RWPE1 (cell line): ENCODE measurements around the gene PET100.

Source experiments
- CTCF ChIA-PET: fragments of 350-600 bp; sonication (Branson Sonifier 250); formaldehyde crosslinking; extraction: SDS; loops from one replicate; lab custom pipeline; 2021; lab: Yijun Ruan, JAX
- POLR2A ChIA-PET: fragments of 400-600 bp; formaldehyde crosslinking; extraction: SDS; loops from one replicate; lab custom pipeline; 2020; ENCODE audit warnings: antibody characterized with exemption; ENCODE audit not compliant: low non-redundant PET; lab: Yijun Ruan, JAX
- DNase-seq: peaks from one replicate; pipeline ENCODE4 v3.0.0; 2012; ENCODE audit warnings: low spot score
- H3K27ac ChIP-seq: fragments of 450-650 bp; 2 replicates; pipeline ENCODE4 v1.5.1; 2017
- CTCF ChIP-seq: fragments of 450-650 bp; conservative IDR thresholded peaks from 2 replicates; pipeline ENCODE4 v1.5.1; 2017; ENCODE audit warnings: low read depth, mild to moderate bottlenecking

The PET100 gene

GRCh38 chr19:7637374-7638256 is 8.0 kb downstream of the PET100 start:
- DNase-seq = peak; percentile 19
- TF ChIP-seq CTCF = no peak
- ChIA-PET POLR2A (interaction anchor here (0.6 to 0.8 kb wide), 2 partner anchors 18 to 201 kb away, joined by 3 to 6 read pairs; no protein-coding TSS in a partner anchor), CTCF (interaction anchor here (0.5 to 1.2 kb wide), 2 partner anchors 162 to 163 kb away, joined by 6 to 8 read pairs; no protein-coding TSS in a partner anchor)
- H3K27ac ChIP-seq = peak overlapping the region; percentile 71

- DNase-seq = no peak
- TF ChIP-seq CTCF = no peak
- POLR2A ChIA-PET = no interaction called here
- peak overlapping the region; percentile 51 for H3K27ac ChIP-seq
- CTCF ChIA-PET = interaction anchor here (0.9 kb wide), 1 partner anchor 14 kb away, joined by 3 read pairs; no protein-coding TSS in a partner anchor
Measured at GRCh38 chr19:7638802-7639465, 9.3 kb downstream of the PET100 start.

DNA sequence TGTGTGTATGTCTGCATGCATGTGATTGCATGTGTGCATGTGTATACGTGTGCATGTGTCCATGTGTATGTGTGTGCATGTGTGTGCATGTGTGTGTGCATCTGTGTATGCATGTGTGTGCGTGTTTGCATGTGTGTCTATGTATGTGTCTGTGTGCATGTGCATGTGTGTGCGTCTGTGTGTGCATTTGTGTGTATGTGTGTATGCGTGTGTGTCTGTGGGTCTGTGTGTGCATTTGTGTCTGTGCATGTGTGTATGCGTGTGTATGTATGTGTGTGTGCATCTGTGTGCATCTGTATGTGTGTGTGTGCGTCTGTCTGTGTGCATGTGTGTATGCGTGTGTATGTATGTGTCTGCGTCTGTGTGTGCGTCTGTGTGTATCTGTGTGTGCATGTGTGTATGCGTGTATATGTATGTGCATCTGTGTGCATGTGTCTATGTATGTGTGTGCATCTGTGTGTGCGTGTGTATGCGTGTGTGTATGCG is 10.3 kb downstream of the PET100 start:
- CTCF ChIA-PET = no interaction called here
- TF ChIP-seq CTCF = no peak
- POLR2A ChIA-PET = no interaction called here
- peak overlapping the region; percentile 51; the same call in 1 of the 2 replicates for H3K27ac ChIP-seq
- DNase-seq = no peak

DNA sequence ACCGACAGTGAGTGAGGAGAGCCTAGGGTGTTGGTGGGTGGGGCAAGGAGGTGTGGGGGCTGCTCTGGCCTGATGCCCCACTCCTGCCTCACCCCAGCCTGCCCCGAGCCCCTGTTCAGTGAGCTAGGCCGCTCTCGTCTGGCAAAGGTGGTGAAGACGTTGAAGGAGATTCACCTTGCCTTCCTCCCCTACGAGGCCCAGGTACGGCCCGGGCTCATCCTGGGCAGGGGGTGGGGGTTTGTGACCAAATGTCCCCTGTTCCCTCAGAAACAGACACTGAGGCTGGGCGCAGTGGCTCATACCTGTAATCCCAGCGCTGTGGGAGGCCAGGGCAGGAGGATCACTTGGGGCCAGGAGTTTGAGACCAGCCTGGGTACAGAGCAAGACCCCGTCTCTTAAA is 11.2 kb downstream of the PET100 start:
- H3K27ac ChIP-seq = no peak overlapping the region
- ChIA-PET CTCF (interaction anchor here (0.6 kb wide), 1 partner anchor 252 kb away, joined by 4 read pairs; no protein-coding TSS in a partner anchor), POLR2A (interaction anchor here (0.6 kb wide), 1 partner anchor 20 kb away, joined by 3 read pairs; no protein-coding TSS in a partner anchor)
- no peak for DNase-seq
- no peak for TF ChIP-seq CTCF

DNA sequence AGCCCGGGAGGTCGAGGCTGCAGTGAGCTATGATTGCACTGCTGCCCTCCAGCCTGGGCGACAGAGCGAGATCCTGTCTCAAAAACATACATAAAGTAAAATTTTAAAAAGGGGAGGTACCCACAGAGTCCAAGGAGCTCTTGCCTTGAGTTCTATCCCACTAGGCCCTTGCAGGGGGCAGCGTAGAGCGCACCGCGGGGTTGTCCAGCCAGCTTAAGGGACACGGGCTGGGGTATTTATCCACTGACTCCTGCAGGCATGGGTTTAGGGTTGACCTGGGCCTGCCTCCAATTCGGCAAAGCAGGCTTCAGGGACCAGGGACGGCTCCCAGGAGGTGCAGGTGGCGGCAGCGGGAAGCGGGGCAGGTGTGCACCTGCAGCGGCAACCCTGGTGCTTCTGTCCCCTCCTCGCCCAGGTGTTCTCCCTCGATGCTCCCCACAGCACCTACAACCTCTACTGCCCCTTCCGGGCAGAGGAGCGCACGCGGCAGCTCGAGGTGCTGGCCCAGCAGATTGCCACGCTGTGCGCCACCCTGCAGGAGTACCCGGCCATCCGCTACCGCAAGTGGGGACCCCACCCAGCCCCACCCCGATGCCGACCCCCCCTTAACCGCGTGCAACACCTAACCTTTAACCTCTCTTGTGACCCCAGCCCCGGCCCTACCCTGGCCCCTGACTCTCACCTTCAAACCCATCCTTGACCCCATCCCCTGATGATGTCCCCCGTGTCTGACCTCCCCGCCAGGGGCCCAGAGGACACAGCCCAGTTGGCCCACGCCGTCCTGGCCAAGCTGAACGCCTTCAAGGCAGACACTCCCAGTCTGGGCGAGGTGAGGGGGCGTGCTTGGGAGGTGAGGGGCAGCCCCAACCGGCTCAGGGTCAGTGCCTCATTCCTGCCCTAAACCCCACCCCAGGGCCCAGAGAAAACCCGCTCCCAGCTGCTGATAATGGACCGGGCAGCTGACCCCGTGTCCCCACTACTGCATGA is 12.0 kb downstream of the PET100 start:
- ChIA-PET CTCF (interaction anchor here (0.6 kb wide), 1 partner anchor 253 kb away, joined by 4 read pairs; no protein-coding TSS in a partner anchor), POLR2A (interaction anchor here (0.6 kb wide), 1 partner anchor 20 kb away, joined by 3 read pairs; no protein-coding TSS in a partner anchor)
- no peak for DNase-seq
- no peak overlapping the region for H3K27ac ChIP-seq
- TF ChIP-seq CTCF = no peak
